B cell (primary cell): ENCODE results near the gene CHADL. TPM values are rescaled to one million over a fixed set of nuclear protein-coding genes. Genes with fewer than 3 reads are reported as not detected.

Experiments
- ATAC-seq: fragments of 200-7000 bp; cut with Tn5 transposase; one replicate; pipeline ENCODE4 v1.10.0; 2021; ENCODE audit warnings: low read depth, mild to moderate bottlenecking, moderate number of reproducible peaks, moderate library complexity
- CTCF ChIA-PET: fragments of 350-600 bp; sonication (Branson Sonifier 250); formaldehyde crosslinking; loops from one replicate; lab custom pipeline; 2021; ENCODE audit warnings: antibody characterized with exemption, inconsistent platforms; lab: Charles Lee
- POLR2A ChIA-PET: fragments of 350-600 bp; sonication (Branson Sonifier 250); formaldehyde crosslinking; loops from one replicate; lab custom pipeline; 2021; ENCODE audit warnings: antibody characterized with exemption; lab: Charles Lee
- DNase-seq: peaks from one replicate; pipeline ENCODE4 v3.0.0; 2013
- H2AFZ ChIP-seq: 2 replicates; pipeline ENCODE4 v1.6.1; 2012; ENCODE audit warnings: mild to moderate bottlenecking, low read depth, low read length; ENCODE audit not compliant: insufficient read depth, poor library complexity, severe bottlenecking
- H3K27ac ChIP-seq, 2 donors: 1 replicate in 1 of 2; 2 replicates in 1 of 2; pipeline ENCODE4 v1.5.1; 2012 to 2013; ENCODE audit warnings: low read length in 2 of 2, mild to moderate bottlenecking in 2 of 2, moderate library complexity in 1 of 2
- H3K27me3 ChIP-seq, 4 experiments: fragments of 200-600 bp in 1 of 4; sonication (generic) in 1 of 4; replicated peaks in 1 of 4; 1 replicate in 2 of 4; 2 replicates in 2 of 4; pipeline versions ENCODE4 v1.6.1 to v1.7.0; 2013 to 2016; ENCODE audit warnings: low read length in 3 of 4, mild to moderate bottlenecking in 2 of 4, mixed read lengths in 1 of 4, moderate library complexity in 1 of 4; ENCODE audit not compliant: insufficient read depth in 4 of 4, control insufficient read depth in 3 of 4; ENCODE audit errors: control extremely low read depth in 1 of 4
- H3K36me3 ChIP-seq, 2 experiments: replicated peaks in 1 of 2; 1 replicate in 1 of 2; 2 replicates in 1 of 2; pipeline versions ENCODE4 v1.6.1 to v1.7.1; 2013; ENCODE audit warnings: low read length in 1 of 2; ENCODE audit not compliant: insufficient read depth in 2 of 2, control insufficient read depth in 1 of 2; ENCODE audit errors: control extremely low read depth in 1 of 2, extremely low read depth in 1 of 2
- H3K4me1 ChIP-seq, 2 donors: fragments of 200-600 bp in 1 of 2; sonication (generic) in 1 of 2; 1 replicate in 1 of 2; 2 replicates in 1 of 2; pipeline versions ENCODE4 v1.5.1 to v1.6.1; 2013 to 2017; ENCODE audit warnings: low read length in 2 of 2; ENCODE audit not compliant: control insufficient read depth in 2 of 2, insufficient read depth in 2 of 2
- H3K4me2 ChIP-seq: replicated peaks from 2 replicates; pipeline ENCODE3; 2012; ENCODE audit warnings: mild to moderate bottlenecking, low read depth, low read length; ENCODE audit not compliant: poor library complexity, severe bottlenecking
- H3K4me3 ChIP-seq, 5 experiments: fragments of 200-600 bp in 1 of 5; sonication (generic) in 1 of 5; 1 replicate in 3 of 5; 2 replicates in 2 of 5; pipeline versions ENCODE4 v1.5.1 to v1.7.0; 2011 to 2016; ENCODE audit warnings: low read length in 4 of 5, mild to moderate bottlenecking in 4 of 5, low read depth in 2 of 5, control low read depth in 1 of 5, moderate library complexity in 1 of 5; ENCODE audit not compliant: insufficient read depth in 1 of 5; ENCODE audit errors: control extremely low read depth in 1 of 5, extremely low read depth in 1 of 5
- H3K79me2 ChIP-seq: fragments of 200-600 bp; sonication (generic); one replicate; pipeline ENCODE4 v1.6.0; 2016; ENCODE audit warnings: low read length; ENCODE audit not compliant: control insufficient read depth, insufficient read depth
- H3K9ac ChIP-seq: fragments of 200-600 bp; sonication (generic); 2 replicates; pipeline ENCODE4 v1.6.1; 2017; ENCODE audit warnings: mild to moderate bottlenecking, low read length, moderate library complexity
- H3K9me3 ChIP-seq, 3 donors: one replicate each; pipeline versions ENCODE4 v1.6.1 to v1.7.1; 2013; ENCODE audit warnings: low read length in 2 of 3; ENCODE audit not compliant: control insufficient read depth in 2 of 3, insufficient read depth in 1 of 3; ENCODE audit errors: control extremely low read depth in 1 of 3
- H4K20me1 ChIP-seq: 2 replicates; pipeline ENCODE4 v1.6.0; 2012; ENCODE audit warnings: mild to moderate bottlenecking, low read length; ENCODE audit not compliant: insufficient read depth, control insufficient read depth, poor library complexity, severe bottlenecking
- H3K27ac Mint-ChIP-seq: one replicate; pipeline ENCODE4 v1.8.0; 2021; ENCODE audit warnings: mixed read lengths
- H3K27me3 Mint-ChIP-seq: one replicate; pipeline ENCODE4 v1.8.0; 2021; ENCODE audit warnings: mixed read lengths
- H3K4me1 Mint-ChIP-seq: one replicate; pipeline ENCODE4 v1.8.0; 2021; ENCODE audit warnings: mixed read lengths
- H3K4me3 Mint-ChIP-seq: one replicate; pipeline ENCODE4 v1.8.0; 2021; ENCODE audit warnings: mixed read lengths
- H3K9me3 Mint-ChIP-seq: one replicate; pipeline ENCODE4 v1.8.0; 2022; ENCODE audit warnings: mixed read lengths; ENCODE audit not compliant: insufficient read depth
- CTCF ChIP-seq: fragments of 200-600 bp; IDR thresholded peaks from one replicate; pipeline ENCODE4 v1.8.0; 2022; ENCODE audit warnings: antibody characterized with exemption, mild to moderate bottlenecking
- EZH2 ChIP-seq: IDR thresholded peaks from 2 replicates; pipeline ENCODE4 v1.6.1; 2012; ENCODE audit warnings: borderline replicate concordance, low read depth, mild to moderate bottlenecking, moderate library complexity, low read length; ENCODE audit not compliant: insufficient read depth, poor library complexity, severe bottlenecking
- WGBS: methylation state at CpG from one replicate; pipeline ENCODE4 v1.1.5; 2013; ENCODE audit warnings: missing lambda C conversion rate; ENCODE audit not compliant: insufficient coverage; 5-methylcytosine and 5-hydroxymethylcytosine counted together
- intact Hi-C: fragments of 100-400 bp; cut with micrococcal nuclease; formaldehyde crosslinking; loops from one replicate; pipeline ENCODE4 v1.10.0; 2022
- polyA plus RNA-seq: library from polyadenylated mRNA; depleted of rRNA; stranded (reverse); fragments of >200 nt; gene quantifications from 2 replicates; pipeline ENCODE4 v1.2.3, GENCODE V29; 2012
- total RNA-seq, 2 donors: library from RNA; stranded (reverse); fragments of 120-200 nt in 1 of 2; gene quantifications; 1 replicate in 1 of 2; 2 replicates in 1 of 2; pipeline versions ENCODE4 v1.2.3 to v1.2.4, GENCODE V29; 2013 to 2022

The CHADL gene
- total and polyA plus RNA-seq, 2 donors (not counting 1 experiment from before 2014, with no cell fraction given) = 0.07 to 0.59 TPM

- Mint-ChIP-seq H3K27ac (no peak overlapping the region), H3K4me1 (no peaks in the 10 kb centered on the region), H3K4me3 (no peak overlapping the region), H3K27me3 (no peaks in the 10 kb centered on the region), H3K9me3 (no peaks in the 10 kb centered on the region)
- H3K9ac ChIP-seq = no peak overlapping the region
- no peaks in the 10 kb centered on the region for H3K4me1 ChIP-seq
- no peak overlapping the region for H3K4me3 ChIP-seq
- TF ChIP-seq CTCF (no peak), EZH2 (no peak)
- ATAC-seq = no peak
- H3K79me2 ChIP-seq = no peaks in the 10 kb centered on the region
- H2AFZ ChIP-seq = no peak overlapping the region
- ChIA-PET CTCF (no interaction called here), POLR2A (no interaction called here)
- 92% methylated on average over 13 of the region's 21 CpGs for WGBS
- no peaks in the 10 kb centered on the region for H4K20me1 ChIP-seq
- H3K4me2 ChIP-seq = no peak overlapping the region
- H3K36me3 ChIP-seq = peaks cover 0 to 44% of the 10 kb centered on the region in 2 experiments
- no peak for DNase-seq
- no peaks in the 10 kb centered on the region for H3K27me3 ChIP-seq
- intact Hi-C loops = no loop called here
- no peaks in the 10 kb centered on the region for H3K9me3 ChIP-seq
- H3K27ac ChIP-seq = no peak overlapping the region
Observed at GRCh38 chr22:41245917-41246499, 5.3 kb upstream of the CHADL start.

GRCh38 chr22:41243361-41243760, 2.6 kb upstream of the CHADL start:
- no peaks in the 10 kb centered on the region for H3K79me2 ChIP-seq
- no peak for ATAC-seq
- H3K27ac ChIP-seq = no peak overlapping the region
- H3K27ac Mint-ChIP-seq = no peak overlapping the region
- H2AFZ ChIP-seq = no peak overlapping the region
- H3K27me3 Mint-ChIP-seq = no peaks in the 10 kb centered on the region
- H3K9me3 Mint-ChIP-seq = no peaks in the 10 kb centered on the region
- H3K4me3 Mint-ChIP-seq = no peak overlapping the region
- H4K20me1 ChIP-seq = no peaks in the 10 kb centered on the region
- peaks cover 3% of the 10 kb centered on the region for H3K4me1 Mint-ChIP-seq
- no peak for DNase-seq
- WGBS = 93% methylated on average over 2 of the region's 6 CpGs
- H3K27me3 ChIP-seq = no peaks in the 10 kb centered on the region
- TF ChIP-seq CTCF (no peak), EZH2 (no peak)
- H3K36me3 ChIP-seq = peaks cover 0 to 18% of the 10 kb centered on the region in 2 experiments
- intact Hi-C loops = no loop called here
- CTCF ChIA-PET = interaction anchor here (2.0 kb wide), 1 partner anchor 320 kb away, joined by 4 read pairs; no protein-coding TSS in a partner anchor
- no peaks in the 10 kb centered on the region for H3K4me1 ChIP-seq
- no peak overlapping the region for H3K4me2 ChIP-seq
- POLR2A ChIA-PET = no interaction called here
- H3K4me3 ChIP-seq = no peak overlapping the region
- no peaks in the 10 kb centered on the region for H3K9me3 ChIP-seq
- H3K9ac ChIP-seq = no peak overlapping the region
